Measurements from ENCODE around the gene MAP3K9. TPM values are rescaled to one million over a fixed set of nuclear protein-coding genes. Genes with fewer than 3 reads are reported as not detected.
"Not testable (repeated sequence)": the region's sequence is repeated elsewhere in the genome, so short reads cannot be mapped to it uniquely, and the experiment has no call there.

MAP3K9 gene
- total and polyA plus RNA-seq, 9 of the 15 experiments (the other 6 are each of a cell fraction or from before 2014, with no cell fraction given): 0.03 to 0.60 (median 0.36) TPM

GRCh38 chr14:70853658-70854057 is 44.3 kb upstream of the MAP3K9 start (continued):
- TF ChIP-seq MEF2D (tag; conservative IDR thresholded peaks at IDR 0.05; ENCODE audit: low read depth) (peak; percentile 85), ZNF175 (CRISPR knock-in tag; IDR thresholded peaks at IDR 0.05; ENCODE audit: low read depth) (peak; percentile 96), THRB (CRISPR knock-in tag; conservative IDR thresholded peaks at IDR 0.05) (peak; percentile 76; the same call in 1 of the 2 replicates), NR2C1 (tag; IDR thresholded peaks at IDR 0.05) (peak; percentile 81; the same call in 1 of the 2 replicates), PYGO2 (tag; IDR thresholded peaks at IDR 0.05) (peak; percentile 78), CUX1 (CRISPR knock-in tag; IDR thresholded peaks at IDR 0.05) (peak; percentile 79; the same call in 1 of the 2 replicates), BCL6 (CRISPR knock-in tag; IDR thresholded peaks at IDR 0.05) (peak; percentile 72; the same call in 1 of the 2 replicates), ZNF740 (tag; IDR thresholded peaks at IDR 0.05) (peak in 1 of 2 experiments; percentile 93; a peak in 2 of 4 replicates), GMEB1 (CRISPR knock-in tag; IDR thresholded peaks at IDR 0.05) (peak; percentile 39; the same call in 1 of the 2 replicates), ZNF354B (CRISPR knock-in tag; IDR thresholded peaks at IDR 0.05) (0 out of 2 replicates have a peak, but pooled peaks have one; percentile 58), TEAD1 (CRISPR knock-in tag; IDR thresholded peaks at IDR 0.05) (peak in 1 of 2 experiments; percentile 87; a peak in 2 of 4 replicates), VEZF1 (CRISPR knock-in tag; IDR thresholded peaks at IDR 0.05) (peak; percentile 33; the same call in 1 of the 2 replicates)
- TF ChIP-seq NR2C1 (IDR thresholded peaks at IDR 0.05); ZNF740 (CRISPR knock-in tag; IDR thresholded peaks at IDR 0.05): not testable (repeated sequence)
